Left forelimb (tissue), 1 donor: ENCODE measurements around the gene IKZF3.
"Not testable (repeated sequence)": the region's sequence is repeated elsewhere in the genome, so short reads cannot be mapped to it uniquely, and the experiment has no call there.

Experiments
- DNase-seq: peaks from one replicate; pipeline ENCODE4 v3.0.0-alpha.2; 2018; ENCODE audit warnings: low spot score

IKZF3 gene

GRCh38 chr17:39777534-39778365 is 86.4 kb downstream of the IKZF3 start:
- no peak for DNase-seq

GRCh38 chr17:39776252-39776651 is 87.9 kb downstream of the IKZF3 start:
- no peak for DNase-seq

DNA sequence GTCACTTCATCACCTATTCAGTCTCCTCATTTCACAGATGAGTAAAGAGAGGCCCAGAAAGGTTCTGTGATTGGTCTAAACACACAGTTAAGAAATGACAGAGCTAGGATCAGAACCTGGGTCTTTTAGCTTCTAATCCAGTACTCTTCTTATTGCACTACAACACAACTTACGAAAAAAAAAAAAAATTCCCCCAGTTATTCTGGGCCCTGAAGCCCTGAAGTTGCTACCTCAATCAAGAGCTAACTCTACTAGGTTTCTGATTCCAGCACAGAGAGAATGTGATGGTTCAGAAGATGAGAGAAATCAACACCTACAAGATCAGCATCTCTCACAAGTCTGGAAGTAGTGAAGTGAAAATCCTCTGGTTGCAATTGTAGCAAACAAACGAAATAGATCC is 89.1 kb downstream of the IKZF3 start:
- no peak for DNase-seq

- DNase-seq = no peak
These were observed 90.1 kb downstream of the IKZF3 start for GRCh38 chr17:39774047-39774446.

GRCh38 chr17:39772987-39773934 is 90.9 kb downstream of the IKZF3 start:
- DNase-seq = no peak

DNA sequence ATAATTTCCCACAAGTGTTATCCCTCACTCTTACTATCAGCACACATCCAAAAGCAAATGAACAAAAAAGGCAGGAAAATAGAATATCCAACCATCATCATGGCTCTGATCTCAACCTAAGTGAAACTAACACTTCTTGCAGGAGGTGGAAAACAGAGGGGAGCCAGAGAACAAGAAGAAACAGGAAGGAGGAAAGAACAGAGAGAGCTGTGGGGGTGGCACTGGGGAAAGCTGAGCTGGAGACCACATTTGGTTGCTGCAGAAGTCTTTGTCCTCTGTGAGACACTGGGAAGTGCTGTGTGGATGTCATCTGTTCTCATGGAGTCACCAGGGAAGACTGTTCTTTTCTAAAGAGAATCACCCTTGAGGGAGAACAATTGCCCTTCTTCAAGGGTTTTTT is 91.7 kb downstream of the IKZF3 start:
- no peak for DNase-seq

DNA sequence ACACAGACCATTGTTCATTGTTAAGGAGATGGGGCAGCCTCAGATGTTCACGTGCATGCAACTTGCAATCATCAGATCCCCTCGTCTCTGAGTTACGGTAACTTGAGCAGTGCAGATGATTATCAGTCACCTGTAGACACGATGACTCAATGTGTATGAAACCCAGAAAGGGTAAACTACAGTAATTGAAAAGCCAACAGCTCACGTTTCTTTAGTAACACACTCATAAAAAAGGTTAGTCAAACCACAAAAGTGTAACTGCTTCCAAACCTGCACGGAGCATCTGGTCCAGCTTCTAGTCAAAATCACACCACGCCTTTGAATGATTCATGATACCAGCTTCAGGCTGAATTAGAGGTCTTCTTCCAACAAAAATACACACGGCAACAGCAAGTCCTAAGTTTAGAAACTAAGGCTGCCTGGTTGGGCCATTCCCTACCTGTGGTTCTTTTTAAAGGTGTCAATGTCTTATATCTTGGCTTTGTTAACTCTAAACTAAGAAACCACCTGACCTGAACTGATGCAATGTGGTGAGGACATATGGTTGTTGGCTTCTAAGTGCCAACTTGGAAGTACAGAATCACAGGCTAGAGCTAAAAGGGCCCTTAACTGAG is 94.0 kb downstream of the IKZF3 start:
- DNase-seq = no peak

DNA sequence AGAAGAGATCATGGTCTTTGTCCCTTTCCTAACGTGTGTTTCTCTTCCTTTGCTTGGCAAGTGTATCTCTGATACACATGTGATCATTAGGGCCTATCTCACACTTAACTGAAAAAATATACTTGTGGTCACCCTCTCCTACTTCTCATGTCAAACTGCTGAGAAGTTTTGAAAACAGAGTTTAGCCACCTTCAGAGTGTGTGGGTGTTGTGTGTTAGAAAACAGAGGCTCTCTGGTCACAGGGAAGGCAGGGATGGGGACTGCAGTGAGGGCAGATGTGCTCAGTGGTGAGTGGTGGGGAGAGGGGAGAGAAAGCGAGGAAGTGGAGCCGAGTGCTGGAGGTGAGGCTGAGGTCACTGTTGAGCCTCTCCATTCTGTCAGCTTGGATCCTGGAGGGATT is 97.0 kb downstream of the IKZF3 start:
- DNase-seq = no peak

DNA sequence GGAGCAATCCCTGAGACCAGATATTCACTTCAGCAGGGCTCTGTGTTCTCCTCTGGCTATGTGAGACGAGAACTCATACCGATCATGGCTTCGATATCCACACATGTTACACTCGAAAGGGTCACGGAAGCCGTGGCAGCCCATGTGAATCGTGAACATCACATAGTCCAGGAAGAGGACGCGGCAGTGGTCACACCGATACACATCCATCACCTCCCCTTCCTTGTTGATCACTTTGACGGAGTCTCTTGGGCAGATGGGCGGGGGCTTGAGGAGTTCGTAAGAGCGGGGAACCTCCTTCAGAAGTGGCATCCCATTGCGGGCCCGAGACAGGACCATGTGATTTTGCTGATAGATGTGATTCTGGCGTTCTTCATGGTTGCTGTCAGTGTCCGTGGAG is 98.3 kb downstream of the IKZF3 start:
- no peak for DNase-seq

GRCh38 chr17:39765175-39765574 is 98.9 kb downstream of the IKZF3 start:
- DNase-seq = no peak

GRCh38 chr17:39764171-39764570 is 99.9 kb downstream of the IKZF3 start:
- DNase-seq = not testable (repeated sequence)

DNA sequence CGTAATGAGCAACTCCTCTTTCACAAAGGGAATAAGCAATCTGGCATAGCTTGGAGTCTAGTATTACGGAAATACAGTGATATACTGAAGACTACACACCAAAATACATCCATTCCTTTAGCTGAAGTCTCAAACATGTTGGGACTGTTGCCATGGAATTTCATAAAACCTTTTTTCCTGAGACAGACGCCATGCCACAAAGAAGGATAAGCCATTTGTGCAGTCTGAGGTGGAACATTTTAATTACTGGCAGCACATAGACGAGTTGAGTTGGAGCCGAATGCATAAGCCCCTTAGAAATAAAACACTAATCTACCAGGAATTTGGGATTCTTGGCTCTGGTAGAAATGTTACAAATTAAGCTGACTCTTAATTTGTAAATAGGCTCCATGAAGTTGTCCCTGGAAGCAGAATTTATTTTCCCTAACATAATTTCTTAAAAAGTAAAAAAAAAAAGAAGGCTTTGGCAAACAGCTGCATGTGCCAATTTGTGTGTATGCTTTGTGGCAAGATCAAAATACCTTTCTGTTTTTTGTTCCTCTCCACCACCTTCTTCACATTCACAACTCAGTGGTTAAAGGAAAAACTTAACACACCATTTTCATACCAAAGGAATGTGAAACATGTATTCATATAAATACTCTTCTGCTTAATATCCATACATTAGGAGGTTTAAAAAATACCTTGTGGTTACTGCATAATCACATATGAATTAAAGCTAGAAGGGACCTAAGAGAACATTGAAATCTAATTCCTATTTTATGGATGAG is 100.9 kb downstream of the IKZF3 start:
- DNase-seq = no peak

- DNase-seq = no peak
These were observed 102.1 kb downstream of the IKZF3 start for GRCh38 chr17:39761861-39762496.

DNA sequence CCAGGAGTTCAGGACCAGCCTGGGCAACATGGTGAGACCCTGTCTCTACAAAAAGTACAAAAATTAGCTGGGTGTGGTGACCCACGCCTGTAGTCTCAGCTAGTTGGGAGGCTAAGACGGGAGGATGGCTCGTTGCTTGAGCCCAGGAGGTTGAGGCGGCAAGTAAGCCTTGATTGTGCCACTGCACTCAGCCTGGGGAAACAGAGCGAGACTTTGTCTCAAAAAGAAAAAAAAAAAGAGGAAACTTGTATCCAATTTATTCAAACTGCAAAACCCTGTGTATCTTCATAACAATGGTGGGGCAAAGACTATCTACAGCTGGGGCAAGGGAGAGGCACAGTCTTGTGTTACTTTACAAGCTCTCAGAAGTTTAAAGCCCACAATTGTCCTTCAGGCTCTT is 104.9 kb downstream of the IKZF3 start:
- DNase-seq = no peak

DNA sequence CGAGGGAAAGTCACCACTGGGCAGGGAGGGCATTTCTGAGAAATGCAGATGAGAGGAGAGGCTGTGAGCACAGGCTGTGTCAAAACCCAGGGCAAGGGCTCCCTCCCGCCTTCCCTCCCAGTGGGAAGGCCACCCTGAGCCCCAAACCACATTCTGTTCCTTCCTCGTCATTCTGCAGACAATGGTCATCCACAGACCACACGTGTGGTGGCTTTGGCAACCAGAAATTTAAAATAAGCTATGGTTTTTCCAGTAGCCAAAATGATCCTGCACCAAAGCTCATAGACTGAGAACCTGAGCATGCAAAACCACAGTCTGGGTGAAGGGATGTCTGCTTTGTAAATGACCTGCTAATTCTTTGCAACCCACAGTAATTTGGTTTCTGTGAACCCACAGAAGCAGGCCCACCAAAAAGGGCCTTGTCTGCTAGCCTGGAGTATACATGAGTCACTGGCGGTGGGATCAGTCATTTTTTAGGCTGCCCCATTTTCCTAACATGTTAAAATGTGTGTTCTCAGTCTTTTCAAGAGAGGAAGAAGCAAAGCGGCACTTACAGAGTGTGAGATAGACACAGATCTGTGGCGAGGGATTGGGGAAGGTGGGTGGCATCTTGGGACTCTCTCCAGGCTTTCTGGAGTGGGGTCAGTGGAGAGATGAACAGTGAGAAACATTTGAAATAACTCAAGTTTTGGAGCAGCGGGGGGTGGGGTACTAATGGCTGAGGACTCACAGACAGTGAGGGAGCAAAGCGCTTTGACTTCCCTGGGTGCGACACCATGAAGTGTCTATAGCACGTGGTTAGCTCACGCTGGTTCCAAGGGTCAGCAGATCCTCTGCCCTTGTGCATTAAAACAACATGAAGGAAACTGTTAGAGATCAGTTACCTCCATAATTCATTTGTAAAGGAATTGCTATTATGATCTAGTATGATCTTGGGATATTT is 105.9 kb downstream of the IKZF3 start:
- no peak for DNase-seq

- no peak for DNase-seq
These were observed 106.9 kb downstream of the IKZF3 start for GRCh38 chr17:39757176-39757662.

- no peak for DNase-seq
These were observed 107.6 kb downstream of the IKZF3 start for GRCh38 chr17:39756380-39757079.

DNA sequence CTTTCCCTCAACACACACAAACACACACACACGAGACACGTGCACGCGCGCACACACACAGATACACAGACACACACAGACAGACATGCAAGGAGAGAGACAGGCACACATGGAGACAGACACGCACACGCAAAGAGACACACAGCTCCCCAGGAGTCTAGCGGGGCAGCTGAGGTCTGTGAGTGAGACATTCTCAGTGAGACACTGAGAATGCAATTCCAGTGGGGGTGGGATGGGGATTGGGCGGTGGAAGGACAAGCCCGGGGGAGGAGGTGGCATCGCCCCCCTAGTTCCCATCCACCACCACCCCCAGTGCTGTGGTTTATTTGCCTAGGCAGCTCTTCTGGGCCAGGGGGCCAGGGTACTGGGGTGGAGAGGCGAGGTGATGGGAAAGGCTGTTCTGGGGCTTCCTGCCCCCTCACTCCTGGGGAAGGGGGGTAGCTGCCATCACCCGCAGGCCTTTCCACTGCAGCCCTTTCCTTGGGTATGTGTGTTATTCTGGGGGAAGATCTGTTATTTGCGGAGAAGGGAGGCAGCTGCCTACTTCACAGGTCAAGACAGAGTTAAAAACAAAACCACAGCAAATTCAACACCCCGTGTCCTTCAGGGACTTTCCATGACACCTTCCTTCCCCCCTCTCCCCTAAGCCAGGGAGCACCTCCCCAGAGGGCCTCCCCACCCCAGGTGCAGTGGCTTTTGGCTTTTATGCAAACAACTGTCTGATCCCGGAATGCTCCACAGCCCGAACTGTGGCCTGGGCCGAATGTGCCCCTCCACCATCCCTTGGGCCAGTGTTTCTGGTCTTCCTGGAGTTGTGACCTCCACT is 108.3 kb downstream of the IKZF3 start:
- DNase-seq = no peak
